ENCODE results near the gene CKAP2L. TPM values are rescaled to one million over a fixed set of nuclear protein-coding genes. Genes with fewer than 3 reads are reported as not detected.

CKAP2L gene
- total and polyA plus RNA-seq, 2 donors (not counting 3 experiments of a cell fraction or from before 2014, with no cell fraction given): 3.4 to 30.7 TPM

- Histone ChIP-seq H4K20me1 (replicated peaks; ENCODE audit: control insufficient read depth, extremely low read depth, insufficient read depth, low read length) (no peaks in the 10 kb centered on the region), H3K9ac (replicated peaks; ENCODE audit: extremely low read depth, insufficient read depth, low read length) (no peak overlapping the region), H3K9me3 (replicated peaks; ENCODE audit: control insufficient read depth, insufficient read depth, low read length) (no peaks in the 10 kb centered on the region), H3K79me2 (ENCODE audit: control insufficient read depth, insufficient read depth, low read length) (peaks cover 42% of the 10 kb centered on the region), H3K4me2 (ENCODE audit: insufficient read depth, low read length) (no peak overlapping the region), H2AFZ (ENCODE audit: low read depth, low read length) (no peak overlapping the region), H3K4me1 (ENCODE audit: control insufficient read depth, extremely low read depth, insufficient read depth, low read length) (no peaks in the 10 kb centered on the region), H3K9me1 (replicated peaks; ENCODE audit: control insufficient read depth, extremely low read depth, insufficient read depth, low read length) (no peaks in the 10 kb centered on the region), H3K27ac (ENCODE audit: insufficient read depth, low read depth, low read length) (no peak overlapping the region), H3K4me3 (replicated peaks in 1 of 3; ENCODE audit: insufficient read depth in 1 of 3, low read depth in 1 of 3, low read length in 3 of 3) (no peak overlapping the region), H3K27me3 (ENCODE audit: control insufficient read depth in 2 of 2, insufficient read depth in 2 of 2, low read length in 2 of 2) (no peaks in the 10 kb centered on the region), H3K36me3 (ENCODE audit: control insufficient read depth in 2 of 2, extremely low read depth in 1 of 2, insufficient read depth in 2 of 2, low read length in 2 of 2) (peaks cover 0 to 20% of the 10 kb centered on the region in 2 experiments)
- ChIA-PET POLR2A (no interaction called here), CTCF (interaction anchor here (1.2 to 9.5 kb wide), 3 partner anchors 132 to 187 kb away, joined by 3 to 218 read pairs (median 11); no protein-coding TSS in a partner anchor)
- intact Hi-C loops (cut with micrococcal nuclease) (no loop called here), dilution Hi-C loops (cut with MboI; ENCODE audit: extremely low pct_ligation_motif_present, low sequenced_read_pairs) (loop anchor here (25.0 kb wide), 1 partner anchor 183 kb away; no protein-coding TSS in a partner anchor)
- TF ChIP-seq FOS (IDR thresholded peaks at IDR 0.05; ENCODE audit: borderline replicate concordance, insufficient read depth, low read length) (no peak), MAX (IDR thresholded peaks at IDR 0.05; ENCODE audit: insufficient read depth, insufficient read length) (no peak), POLR2AphosphoS5 (IDR thresholded peaks at IDR 0.05; ENCODE audit: insufficient read depth, low read depth, low read length) (no peak), CTCF (IDR thresholded peaks at IDR 0.05; ENCODE audit: extremely low read depth in 1 of 2, insufficient read depth in 1 of 2, low read depth in 1 of 2, low read length in 2 of 2) (no peak), MYC (IDR thresholded peaks at IDR 0.05; ENCODE audit: low read depth, low read length) (no peak), GATA2 (IDR thresholded peaks at IDR 0.05; ENCODE audit: insufficient read depth, insufficient read length, low read depth, low read length) (no peak), EZH2 (IDR thresholded peaks at IDR 0.05; ENCODE audit: borderline replicate concordance, low read depth, low read length, severe bottlenecking) (no peak), JUN (IDR thresholded peaks at IDR 0.05; ENCODE audit: borderline replicate concordance, insufficient read depth, insufficient read length, low read depth) (no peak), POLR2A (IDR thresholded peaks at IDR 0.05; ENCODE audit: low read depth, low read length) (no peak)
- BruUV-seq (replicated peaks): no TSS peak
- FAIRE-seq (no peak), DNase-seq (ENCODE audit: low read depth, low spot score) (no peak)
Observed at GRCh38 chr2:112754564-112754963, 9.8 kb downstream of the CKAP2L start.

All from endothelial cell of umbilical vein (primary cell).